ENCODE results near the gene TXNDC12.

The TXNDC12 gene

GRCh38 chr1:52072291-52072690 lies 17.3 kb upstream of the TXNDC12 start:
- H3K4me3 ChIP-seq (ENCODE audit: low read length) = no peak overlapping the region
- DNase-seq (ENCODE audit: low read depth) = no peak
- no peak for TF ChIP-seq CTCF (conservative IDR thresholded peaks at IDR 0.05; ENCODE audit: low read length)

- DNase-seq (ENCODE audit: low read depth) = no peak
- no peak overlapping the region for H3K4me3 ChIP-seq (ENCODE audit: low read length)
- no peak for TF ChIP-seq CTCF (conservative IDR thresholded peaks at IDR 0.05; ENCODE audit: low read length)
These were observed 15.7 kb upstream of the TXNDC12 start for GRCh38 chr1:52070704-52071103.

- TF ChIP-seq CTCF (conservative IDR thresholded peaks at IDR 0.05; ENCODE audit: low read length) = no peak
- DNase-seq (ENCODE audit: low read depth) = no peak
- no peak overlapping the region for H3K4me3 ChIP-seq (ENCODE audit: low read length)
These were observed 8.2 kb upstream of the TXNDC12 start for GRCh38 chr1:52063192-52063591.

- no peak for TF ChIP-seq CTCF (conservative IDR thresholded peaks at IDR 0.05; ENCODE audit: low read length)
- no peak for DNase-seq (ENCODE audit: low read depth)
- H3K4me3 ChIP-seq (ENCODE audit: low read length) = no peak overlapping the region
These were observed 5.8 kb upstream of the TXNDC12 start for GRCh38 chr1:52060822-52061221.

GRCh38 chr1:52059888-52060287 lies 4.9 kb upstream of the TXNDC12 start:
- no peak for DNase-seq (ENCODE audit: low read depth)
- H3K4me3 ChIP-seq (ENCODE audit: low read length) = no peak overlapping the region
- no peak for TF ChIP-seq CTCF (conservative IDR thresholded peaks at IDR 0.05; ENCODE audit: low read length)

GRCh38 chr1:52059321-52059720 lies 4.3 kb upstream of the TXNDC12 start:
- no peak for TF ChIP-seq CTCF (conservative IDR thresholded peaks at IDR 0.05; ENCODE audit: low read length)
- no peak overlapping the region; the same call in 1 of the 2 replicates for H3K4me3 ChIP-seq (ENCODE audit: low read length)
- DNase-seq (ENCODE audit: low read depth) = peak; percentile 71

GRCh38 chr1:52057876-52058415 lies 3.0 kb upstream of the TXNDC12 start:
- TF ChIP-seq CTCF (conservative IDR thresholded peaks at IDR 0.05; ENCODE audit: low read length) = no peak
- DNase-seq (ENCODE audit: low read depth) = peak; percentile 40
- H3K4me3 ChIP-seq (ENCODE audit: low read length) = peak overlapping the region; percentile 94
